GM06990 (cell line): ENCODE data around the gene METTL4.

ENCODE experiments used
- DNase-seq: peaks from one replicate; pipeline ENCODE4 v3.0.0-alpha.2; 2011; ENCODE audit not compliant: insufficient read length; ENCODE audit errors: extremely low read depth
- H3K27me3 ChIP-seq: replicated peaks from 2 replicates; pipeline ENCODE4 v1.6.0; 2011; ENCODE audit warnings: low read length; ENCODE audit not compliant: control insufficient read depth, insufficient read depth
- H3K36me3 ChIP-seq: 2 replicates; pipeline ENCODE4 v1.5.1; 2011; ENCODE audit warnings: low read length; ENCODE audit not compliant: control insufficient read depth, insufficient read depth
- H3K4me3 ChIP-seq: replicated peaks from 2 replicates; pipeline ENCODE4 v1.5.1; 2011; ENCODE audit warnings: low read depth, mild to moderate bottlenecking, control low read depth, low read length
- CTCF ChIP-seq: IDR thresholded peaks from 2 replicates; pipeline ENCODE4 v1.5.1; 2011; ENCODE audit warnings: low read length, control low read depth, mild to moderate bottlenecking, inconsistent platforms; ENCODE audit not compliant: insufficient read depth, poor library complexity, severe bottlenecking

The METTL4 gene

DNA sequence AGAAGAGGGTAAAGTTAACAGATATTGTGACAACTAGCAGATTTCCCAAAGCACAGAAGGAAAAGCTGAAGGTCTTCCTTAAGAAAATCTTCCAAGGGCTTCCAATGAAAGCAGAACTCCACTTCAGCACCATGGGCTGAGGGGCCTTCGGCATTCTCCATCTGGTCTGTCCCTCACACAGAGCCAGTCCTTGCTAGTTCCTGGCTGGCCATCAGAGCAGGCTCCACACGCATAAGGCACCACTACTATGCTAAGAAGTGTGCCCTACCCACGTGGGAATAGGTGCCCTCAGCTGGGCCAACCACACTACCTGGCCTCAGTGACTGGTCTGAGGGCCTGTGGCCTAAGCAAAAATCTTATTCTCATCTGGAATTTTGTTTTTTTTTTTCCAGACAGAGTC lies 73.5 kb downstream of the METTL4 start:
- DNase-seq, result no peak
- Histone ChIP-seq H3K27me3 (no peaks in the 10 kb centered on the region; the same call in 1 of the 2 replicates), H3K36me3 (no peaks in the 10 kb centered on the region), H3K4me3 (no peak overlapping the region)
- TF ChIP-seq CTCF, result no peak

GRCh38 chr18:2495381-2495780 lies 75.9 kb downstream of the METTL4 start:
- TF ChIP-seq CTCF, result no peak
- Histone ChIP-seq H3K27me3 (no peaks in the 10 kb centered on the region; the same call in 1 of the 2 replicates), H3K36me3 (no peaks in the 10 kb centered on the region), H3K4me3 (no peak overlapping the region)
- no peak for DNase-seq

GRCh38 chr18:2494921-2495320 lies 76.4 kb downstream of the METTL4 start:
- H3K27me3 ChIP-seq, result no peaks in the 10 kb centered on the region; the same call in 1 of the 2 replicates
- no peak for DNase-seq
- no peaks in the 10 kb centered on the region for H3K36me3 ChIP-seq
- no peak overlapping the region for H3K4me3 ChIP-seq
- no peak for TF ChIP-seq CTCF
